Measurements from ENCODE around the gene SHOC1.
"Not testable (repeated sequence)": the region's sequence is repeated elsewhere in the genome, so short reads cannot be mapped to it uniquely, and the experiment has no call there.

The SHOC1 gene

DNA sequence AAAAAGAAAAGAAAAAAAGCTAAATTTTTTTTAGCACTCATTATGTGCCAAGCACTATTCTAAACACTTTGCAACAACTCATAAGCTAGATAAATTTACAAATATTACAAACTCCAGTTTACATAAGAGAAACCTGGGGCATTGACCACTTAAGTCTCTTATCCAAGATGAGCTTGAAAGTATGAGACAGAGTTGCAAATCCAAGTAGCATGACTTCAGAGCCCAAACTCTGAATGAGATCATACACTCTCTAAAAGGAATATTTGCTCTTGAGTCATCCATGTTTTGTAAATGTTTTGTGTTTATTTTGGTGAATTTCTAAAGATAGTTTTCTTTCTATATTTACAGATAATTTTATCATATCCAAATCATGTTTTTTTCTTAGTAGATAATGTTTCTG is 4.0 kb upstream of the SHOC1 start:
- Histone ChIP-seq H3F3A (ENCODE audit: control insufficient read depth, insufficient read depth) (no peaks in the 10 kb centered on the region), H4K20me1 (ENCODE audit: control insufficient read depth, insufficient read depth, low read depth, low read length) (no peaks in the 10 kb centered on the region), H3K79me2 (ENCODE audit: control insufficient read depth, low read length) (no peaks in the 10 kb centered on the region), H3K9me2 (replicated peaks; ENCODE audit: control insufficient read depth, low read length) (no peaks in the 10 kb centered on the region), H3K9me3 (ENCODE audit: control insufficient read depth, insufficient read depth, low read length) (no peaks in the 10 kb centered on the region), H3K27me3 (ENCODE audit: control insufficient read depth, low read length) (peaks cover 3% of the 10 kb centered on the region; the same call in 1 of the 2 replicates), H3K27ac (ENCODE audit: low read depth, low read length) (no peak overlapping the region), H3K4me2 (ENCODE audit: low read length) (no peak overlapping the region), H3K4me3 (ENCODE audit: low read length) (no peak overlapping the region), H3K4me1 (ENCODE audit: control insufficient read depth, low read length) (no peaks in the 10 kb centered on the region), H3K36me3 (ENCODE audit: control insufficient read depth, low read length) (no peaks in the 10 kb centered on the region)
- TF ChIP-seq, protein P1, sequence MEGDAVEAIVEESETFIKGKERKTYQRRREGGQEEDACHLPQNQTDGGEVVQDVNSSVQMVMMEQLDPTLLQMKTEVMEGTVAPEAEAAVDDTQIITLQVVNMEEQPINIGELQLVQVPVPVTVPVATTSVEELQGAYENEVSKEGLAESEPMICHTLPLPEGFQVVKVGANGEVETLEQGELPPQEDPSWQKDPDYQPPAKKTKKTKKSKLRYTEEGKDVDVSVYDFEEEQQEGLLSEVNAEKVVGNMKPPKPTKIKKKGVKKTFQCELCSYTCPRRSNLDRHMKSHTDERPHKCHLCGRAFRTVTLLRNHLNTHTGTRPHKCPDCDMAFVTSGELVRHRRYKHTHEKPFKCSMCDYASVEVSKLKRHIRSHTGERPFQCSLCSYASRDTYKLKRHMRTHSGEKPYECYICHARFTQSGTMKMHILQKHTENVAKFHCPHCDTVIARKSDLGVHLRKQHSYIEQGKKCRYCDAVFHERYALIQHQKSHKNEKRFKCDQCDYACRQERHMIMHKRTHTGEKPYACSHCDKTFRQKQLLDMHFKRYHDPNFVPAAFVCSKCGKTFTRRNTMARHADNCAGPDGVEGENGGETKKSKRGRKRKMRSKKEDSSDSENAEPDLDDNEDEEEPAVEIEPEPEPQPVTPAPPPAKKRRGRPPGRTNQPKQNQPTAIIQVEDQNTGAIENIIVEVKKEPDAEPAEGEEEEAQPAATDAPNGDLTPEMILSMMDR (IDR thresholded peaks at IDR 0.05; ENCODE audit: low read depth, low read length, poor library complexity, severe bottlenecking), result no peak

DNA sequence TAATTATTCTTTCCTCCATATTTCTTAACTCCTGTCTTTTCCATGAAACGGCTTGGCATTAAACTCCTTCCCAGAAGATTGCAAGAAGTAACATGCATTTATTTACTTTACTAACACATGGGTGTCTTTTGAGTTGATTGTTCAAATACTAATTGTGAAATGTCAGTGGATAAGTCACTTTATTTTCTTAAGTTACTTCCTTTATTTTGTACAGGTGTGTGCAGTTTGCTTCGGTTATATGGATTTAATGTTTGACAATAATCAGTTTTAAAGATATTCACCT is 761 bp upstream of the SHOC1 start:
- Histone ChIP-seq H4K20me1 (ENCODE audit: control insufficient read depth, insufficient read depth, low read depth, low read length) (no peaks in the 10 kb centered on the region), H3K9me3 (ENCODE audit: control insufficient read depth, insufficient read depth, low read length) (no peaks in the 10 kb centered on the region), H3F3A (ENCODE audit: control insufficient read depth, insufficient read depth) (no peaks in the 10 kb centered on the region), H3K9me2 (replicated peaks; ENCODE audit: control insufficient read depth, low read length) (no peaks in the 10 kb centered on the region), H3K4me3 (ENCODE audit: low read length) (no peak overlapping the region), H3K27ac (ENCODE audit: low read depth, low read length) (no peak overlapping the region), H3K4me2 (ENCODE audit: low read length) (no peak overlapping the region), H3K27me3 (ENCODE audit: control insufficient read depth, low read length) (peaks cover 3% of the 10 kb centered on the region; the same call in 1 of the 2 replicates), H3K4me1 (ENCODE audit: control insufficient read depth, low read length) (no peaks in the 10 kb centered on the region), H3K79me2 (ENCODE audit: control insufficient read depth, low read length) (no peaks in the 10 kb centered on the region), H3K36me3 (ENCODE audit: control insufficient read depth, low read length) (no peaks in the 10 kb centered on the region)
- TF ChIP-seq, protein P1 (IDR thresholded peaks at IDR 0.05; ENCODE audit: low read depth, low read length, poor library complexity, severe bottlenecking), result no peak
- no peak for TF ChIP-seq EZH2phosphoT487 (IDR thresholded peaks at IDR 0.05; ENCODE audit: borderline replicate concordance, low read length)

DNA sequence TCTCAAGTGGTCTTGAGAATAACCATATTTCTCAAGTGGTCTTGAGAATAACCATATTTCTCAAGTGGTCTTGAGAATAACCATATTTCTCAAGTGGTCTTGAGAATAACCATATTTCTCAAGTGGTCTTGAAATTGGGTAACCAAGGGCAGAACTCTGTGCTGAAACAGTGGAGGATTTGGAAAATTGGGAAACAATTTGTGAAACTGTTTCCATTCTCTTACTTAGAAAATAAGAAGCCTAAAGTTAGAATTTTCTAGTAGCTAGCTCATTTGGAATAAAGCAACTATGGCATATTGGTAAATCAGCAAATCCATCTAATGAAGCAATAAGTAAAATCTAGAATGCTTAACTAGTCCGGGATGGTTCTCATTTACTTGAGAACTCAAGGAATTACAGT is 2.9 kb downstream of the SHOC1 start:
- not testable (repeated sequence) for H3K9me2 ChIP-seq (replicated peaks; ENCODE audit: control insufficient read depth, low read length); H3K4me3 ChIP-seq (ENCODE audit: low read length); H3F3A ChIP-seq (ENCODE audit: control insufficient read depth, insufficient read depth); H3K4me2 ChIP-seq (ENCODE audit: low read length); H4K20me1 ChIP-seq (ENCODE audit: control insufficient read depth, insufficient read depth, low read depth, low read length); H3K79me2 ChIP-seq (ENCODE audit: control insufficient read depth, low read length); H3K4me1 ChIP-seq (ENCODE audit: control insufficient read depth, low read length); H3K36me3 ChIP-seq (ENCODE audit: control insufficient read depth, low read length); H3K27ac ChIP-seq (ENCODE audit: low read depth, low read length); H3K27me3 ChIP-seq (ENCODE audit: control insufficient read depth, low read length); H3K9me3 ChIP-seq (ENCODE audit: control insufficient read depth, insufficient read depth, low read length)

DNA sequence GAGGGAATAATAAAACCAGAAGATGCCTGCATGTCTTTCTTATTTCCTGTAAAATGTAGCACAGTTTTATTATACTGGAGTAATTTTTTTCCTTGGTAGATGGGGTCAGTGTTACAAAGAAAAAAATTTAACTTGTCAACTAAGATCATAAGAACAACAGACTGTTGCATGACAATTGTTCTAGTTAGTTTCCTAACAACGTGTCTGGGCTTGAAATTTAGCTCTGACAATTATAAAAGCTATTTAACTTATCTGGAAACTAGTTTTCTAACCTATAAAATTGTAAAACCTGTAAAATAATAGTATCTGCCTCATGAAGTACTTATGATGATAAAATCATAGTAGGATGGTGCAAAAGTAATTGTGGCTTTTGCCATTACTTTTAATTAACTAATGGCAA is 4.9 kb downstream of the SHOC1 start:
- no peak for TF ChIP-seq EZH2phosphoT487 (IDR thresholded peaks at IDR 0.05; ENCODE audit: borderline replicate concordance, low read length)
- TF ChIP-seq, protein P1 (IDR thresholded peaks at IDR 0.05; ENCODE audit: low read depth, low read length, poor library complexity, severe bottlenecking), result no peak
- H3K79me2 ChIP-seq (ENCODE audit: control insufficient read depth, low read length), result no peaks in the 10 kb centered on the region
- no peaks in the 10 kb centered on the region for H3K27me3 ChIP-seq (ENCODE audit: control insufficient read depth, low read length)
- H3K9me2 ChIP-seq (replicated peaks; ENCODE audit: control insufficient read depth, low read length), result no peaks in the 10 kb centered on the region
- H3K4me3 ChIP-seq (ENCODE audit: low read length), result no peak overlapping the region
- H3K27ac ChIP-seq (ENCODE audit: low read depth, low read length), result no peak overlapping the region
- H3K9me3 ChIP-seq (ENCODE audit: control insufficient read depth, insufficient read depth, low read length), result no peaks in the 10 kb centered on the region
- no peaks in the 10 kb centered on the region for H3K4me1 ChIP-seq (ENCODE audit: control insufficient read depth, low read length)
- H3K36me3 ChIP-seq (ENCODE audit: control insufficient read depth, low read length), result no peaks in the 10 kb centered on the region
- H3F3A ChIP-seq (ENCODE audit: control insufficient read depth, insufficient read depth), result no peaks in the 10 kb centered on the region
- H3K4me2 ChIP-seq (ENCODE audit: low read length), result no peak overlapping the region
- no peaks in the 10 kb centered on the region for H4K20me1 ChIP-seq (ENCODE audit: control insufficient read depth, insufficient read depth, low read depth, low read length)

Measured in DOHH2 (cell line).